ENCODE measurements around the gene DCAKD.

Gene DCAKD

GRCh38 chr17:45087504-45087975, 36.1 kb upstream of the DCAKD start:
- H3K4me3 ChIP-seq (ENCODE audit: low read depth, low read length), result no peak overlapping the region
- TF ChIP-seq, protein P1, sequence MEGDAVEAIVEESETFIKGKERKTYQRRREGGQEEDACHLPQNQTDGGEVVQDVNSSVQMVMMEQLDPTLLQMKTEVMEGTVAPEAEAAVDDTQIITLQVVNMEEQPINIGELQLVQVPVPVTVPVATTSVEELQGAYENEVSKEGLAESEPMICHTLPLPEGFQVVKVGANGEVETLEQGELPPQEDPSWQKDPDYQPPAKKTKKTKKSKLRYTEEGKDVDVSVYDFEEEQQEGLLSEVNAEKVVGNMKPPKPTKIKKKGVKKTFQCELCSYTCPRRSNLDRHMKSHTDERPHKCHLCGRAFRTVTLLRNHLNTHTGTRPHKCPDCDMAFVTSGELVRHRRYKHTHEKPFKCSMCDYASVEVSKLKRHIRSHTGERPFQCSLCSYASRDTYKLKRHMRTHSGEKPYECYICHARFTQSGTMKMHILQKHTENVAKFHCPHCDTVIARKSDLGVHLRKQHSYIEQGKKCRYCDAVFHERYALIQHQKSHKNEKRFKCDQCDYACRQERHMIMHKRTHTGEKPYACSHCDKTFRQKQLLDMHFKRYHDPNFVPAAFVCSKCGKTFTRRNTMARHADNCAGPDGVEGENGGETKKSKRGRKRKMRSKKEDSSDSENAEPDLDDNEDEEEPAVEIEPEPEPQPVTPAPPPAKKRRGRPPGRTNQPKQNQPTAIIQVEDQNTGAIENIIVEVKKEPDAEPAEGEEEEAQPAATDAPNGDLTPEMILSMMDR (IDR thresholded peaks at IDR 0.05; ENCODE audit: low read depth, low read length), result no peak
- H3K27me3 ChIP-seq, result no peaks in the 10 kb centered on the region
- no peaks in the 10 kb centered on the region for H3K4me1 ChIP-seq
- DNase-seq, result no peak
- peaks cover 89% of the 10 kb centered on the region for H3K36me3 ChIP-seq
- H3K9me3 ChIP-seq, result no peaks in the 10 kb centered on the region

DNA sequence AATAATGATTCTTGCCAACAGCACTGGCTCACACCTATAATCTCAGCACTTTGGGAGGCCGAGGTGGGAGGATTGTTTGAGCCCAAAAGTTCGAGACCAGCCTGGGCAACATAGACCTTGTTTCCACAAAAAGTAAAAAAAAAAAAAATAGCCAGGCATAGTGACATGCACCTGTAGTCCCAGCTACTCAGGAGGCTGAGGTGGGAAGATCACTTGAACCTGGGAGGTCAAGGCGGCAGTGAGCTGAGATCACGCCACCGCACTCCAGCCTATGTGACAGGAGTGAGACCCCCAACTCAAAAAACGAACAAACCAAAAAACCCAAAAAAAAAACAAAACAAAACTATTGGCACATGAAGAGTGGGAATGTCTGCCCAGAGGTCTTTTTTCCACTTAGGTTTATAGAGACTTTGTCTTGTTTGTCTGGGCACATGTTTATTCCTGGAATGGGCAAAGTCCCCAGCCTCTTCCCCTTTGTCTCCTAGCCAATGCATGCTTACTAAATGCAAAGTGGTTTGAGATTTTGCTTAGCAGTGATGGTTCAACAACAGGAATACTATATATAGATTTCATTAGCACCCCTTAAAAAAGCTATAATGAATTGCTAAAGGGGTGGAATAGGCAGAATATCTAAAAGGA, 35.6 kb upstream of the DCAKD start:
- no peak overlapping the region for H3K4me3 ChIP-seq (ENCODE audit: low read depth, low read length)
- peaks cover 95% of the 10 kb centered on the region for H3K36me3 ChIP-seq
- H3K9me3 ChIP-seq, result no peaks in the 10 kb centered on the region

GRCh38 chr17:45086391-45086790, 35.0 kb upstream of the DCAKD start:
- peaks cover 96% of the 10 kb centered on the region for H3K36me3 ChIP-seq
- no peak for DNase-seq
- H3K4me1 ChIP-seq, result no peaks in the 10 kb centered on the region
- TF ChIP-seq, protein P1 (IDR thresholded peaks at IDR 0.05; ENCODE audit: low read depth, low read length), result no peak
- H3K9me3 ChIP-seq, result no peaks in the 10 kb centered on the region
- no peaks in the 10 kb centered on the region for H3K27me3 ChIP-seq
- H3K4me3 ChIP-seq (ENCODE audit: low read depth, low read length), result no peak overlapping the region

More for the DNA sequence above, 35.6 kb upstream of the DCAKD start:
- no peaks in the 10 kb centered on the region for H3K4me1 ChIP-seq
- TF ChIP-seq, protein P1 (IDR thresholded peaks at IDR 0.05; ENCODE audit: low read depth, low read length), result no peak
- no peaks in the 10 kb centered on the region for H3K27me3 ChIP-seq
- no peak for DNase-seq

GRCh38 chr17:45081047-45081703, 29.7 kb upstream of the DCAKD start:
- Histone ChIP-seq H3K36me3 (peaks cover 59% of the 10 kb centered on the region), H3K4me1 (no peaks in the 10 kb centered on the region), H3K9me3 (no peaks in the 10 kb centered on the region), H3K4me3 (ENCODE audit: low read depth, low read length) (no peak overlapping the region), H3K27me3 (no peaks in the 10 kb centered on the region)
- no peak for DNase-seq
- TF ChIP-seq, protein P1 (IDR thresholded peaks at IDR 0.05; ENCODE audit: low read depth, low read length), result no peak

GRCh38 chr17:45077643-45078042, 26.2 kb upstream of the DCAKD start:
- H3K27me3 ChIP-seq, result no peaks in the 10 kb centered on the region
- peaks cover 56% of the 10 kb centered on the region for H3K36me3 ChIP-seq

More at GRCh38 chr17:45077643-45078042, 26.2 kb upstream of the DCAKD start:
- peaks cover 3% of the 10 kb centered on the region; the same call in 1 of the 2 replicates for H3K4me1 ChIP-seq
- no peak overlapping the region for H3K4me3 ChIP-seq (ENCODE audit: low read depth, low read length)
- H3K9me3 ChIP-seq, result no peaks in the 10 kb centered on the region
- TF ChIP-seq, protein P1 (IDR thresholded peaks at IDR 0.05; ENCODE audit: low read depth, low read length), result no peak
- no peak for DNase-seq
